HepG2 (cell line): Measurements from ENCODE around the gene DHRS13. TPM values are rescaled to one million over a fixed set of nuclear protein-coding genes. Genes with fewer than 3 reads are reported as not detected.

Experiments
- DRAP1 ChIP-seq: IDR thresholded peaks from 2 replicates; pipeline ENCODE4 v1.6.1; 2016; ENCODE audit warnings: missing genetic modification reagents, missing compliant biosample characterization
- HINFP ChIP-seq: sonication (generic); formaldehyde crosslinking; IDR thresholded peaks from 2 replicates; pipeline ENCODE4 v1.4.0; 2020; ENCODE audit warnings: low read depth, mild to moderate bottlenecking, missing genetic modification reagents
- KLF12 ChIP-seq: sonication (generic); formaldehyde crosslinking; IDR thresholded peaks from 2 replicates; pipeline ENCODE4 v1.4.0; 2020; ENCODE audit warnings: missing genetic modification reagents, borderline replicate concordance
- MAFG ChIP-seq: sonication (generic); formaldehyde crosslinking; IDR thresholded peaks from 2 replicates; pipeline ENCODE4 v1.5.1; 2020; ENCODE audit warnings: mild to moderate bottlenecking, missing genetic modification reagents
- MAZ ChIP-seq, 2 experiments: sonication (generic) in 1 of 2; formaldehyde crosslinking in 1 of 2; IDR thresholded peaks; 2 replicates each; pipeline versions ENCODE4 v1.5.0 to v1.6.1; 2012 to 2020; ENCODE audit warnings: low read depth in 2 of 2, mild to moderate bottlenecking in 2 of 2, borderline replicate concordance in 1 of 2, improper control_type of control experiment in 1 of 2, low read length in 1 of 2, missing genetic modification reagents in 1 of 2, moderate library complexity in 1 of 2
- MBNL3 ChIP-seq: fragments of 250-450 bp; sonication (Bioruptor Pico); conservative IDR thresholded peaks from 2 replicates; pipeline ENCODE4 v1.8.0; 2022; ENCODE audit warnings: mild to moderate bottlenecking, inconsistent platforms
- MTA1 ChIP-seq: sonication (generic); formaldehyde crosslinking; IDR thresholded peaks from 2 replicates; pipeline ENCODE4 v1.4.0; 2020; ENCODE audit warnings: missing genetic modification reagents, mild to moderate bottlenecking, borderline replicate concordance
- NPAS2 ChIP-seq: sonication (generic); formaldehyde crosslinking; IDR thresholded peaks from 2 replicates; pipeline ENCODE4 v1.8.0; 2022; ENCODE audit warnings: mild to moderate bottlenecking, missing genetic modification reagents, borderline replicate concordance
- PAWR ChIP-seq: sonication (generic); formaldehyde crosslinking; IDR thresholded peaks from 2 replicates; pipeline ENCODE4 v1.4.0; 2020; ENCODE audit warnings: missing genetic modification reagents, mild to moderate bottlenecking, borderline replicate concordance
- PITX1 ChIP-seq: sonication (generic); formaldehyde crosslinking; IDR thresholded peaks from 2 replicates; pipeline ENCODE4 v1.5.1; 2020; ENCODE audit warnings: mild to moderate bottlenecking, missing genetic modification reagents
- POLR2A ChIP-seq, 2 experiments: IDR thresholded peaks; 2 replicates each; pipeline ENCODE4 v1.6.1; 2011; ENCODE audit warnings: low read depth in 2 of 2, low read length in 2 of 2, mild to moderate bottlenecking in 1 of 2, moderate library complexity in 1 of 2; ENCODE audit not compliant: insufficient read depth in 1 of 2
- POLR2AphosphoS5 ChIP-seq: IDR thresholded peaks from 2 replicates; pipeline ENCODE4 v1.6.1; 2012; ENCODE audit warnings: low read depth, low read length
- RARG ChIP-seq: sonication (generic); formaldehyde crosslinking; IDR thresholded peaks from 2 replicates; pipeline ENCODE4 v1.4.0; 2020; ENCODE audit warnings: low read depth, mild to moderate bottlenecking, missing genetic modification reagents
- RNF2 ChIP-seq: fragments of 450-650 bp; conservative IDR thresholded peaks from 2 replicates; pipeline ENCODE4 v1.6.1; 2016; ENCODE audit warnings: low read depth
- SMARCC2 ChIP-seq: fragments of 450-650 bp; IDR thresholded peaks from 2 replicates; pipeline ENCODE4 v1.6.1; 2017; ENCODE audit warnings: antibody characterized with exemption, mild to moderate bottlenecking
- STAG1 ChIP-seq: sonication (generic); formaldehyde crosslinking; IDR thresholded peaks from 2 replicates; pipeline ENCODE4 v1.4.0; 2020; ENCODE audit warnings: missing genetic modification reagents
- SUZ12 ChIP-seq: fragments of 150-350 bp; IDR thresholded peaks from 2 replicates; pipeline ENCODE4 v1.6.1; 2014; ENCODE audit warnings: low read depth, low read length
- SYNCRIP ChIP-seq: fragments of 200-400 bp; formaldehyde crosslinking; IDR thresholded peaks from 2 replicates; pipeline ENCODE4 v1.6.1; 2018; ENCODE audit warnings: mild to moderate bottlenecking, low read depth, low read length; ENCODE audit not compliant: insufficient read depth
- XRCC5 ChIP-seq: fragments of 200-400 bp; formaldehyde crosslinking; optimal IDR thresholded peaks from 2 replicates; pipeline ENCODE3; 2017; ENCODE audit warnings: mild to moderate bottlenecking, low read length
- ZFP1 ChIP-seq: IDR thresholded peaks from 2 replicates; pipeline ENCODE4 v1.6.1; 2016
- ZNF317 ChIP-seq: sonication (generic); formaldehyde crosslinking; IDR thresholded peaks from 2 replicates; pipeline ENCODE4 v1.5.0; 2020; ENCODE audit warnings: mild to moderate bottlenecking, missing genetic modification reagents
- ZNF496 ChIP-seq: sonication (generic); formaldehyde crosslinking; IDR thresholded peaks from 2 replicates; pipeline ENCODE4 v1.8.1; 2023; ENCODE audit warnings: mild to moderate bottlenecking, moderate library complexity, missing genetic modification reagents; ENCODE audit not compliant: insufficient replicate concordance
- ZNF557 ChIP-seq: sonication (generic); formaldehyde crosslinking; IDR thresholded peaks from 2 replicates; pipeline ENCODE4 v1.4.0; 2020; ENCODE audit warnings: missing genetic modification reagents
- ZNF614 ChIP-seq: IDR thresholded peaks from 2 replicates; pipeline ENCODE4 v1.6.1; 2018; ENCODE audit warnings: missing biosample characterization, missing genetic modification reagents, inconsistent platforms, borderline replicate concordance
- ZNF784 ChIP-seq: sonication (generic); formaldehyde crosslinking; IDR thresholded peaks from 2 replicates; pipeline ENCODE4 v1.5.1; 2020; ENCODE audit warnings: missing genetic modification reagents, mild to moderate bottlenecking, borderline replicate concordance
- ZNF878 ChIP-seq: sonication (generic); formaldehyde crosslinking; IDR thresholded peaks from 2 replicates; pipeline ENCODE4 v1.8.1; 2023; ENCODE audit warnings: mild to moderate bottlenecking, missing genetic modification reagents, moderate library complexity
- polyA plus RNA-seq, 8 experiments: library from polyadenylated mRNA; depleted of rRNA in 3 of 8; stranded (reverse) in 7 of 8; unstranded in 1 of 8; fragments of >200 nt; fragmentation: Illumina TruSeq in 4 of 8; extraction: Trizol in 4 of 8; gene quantifications; 2 replicates each; pipeline versions ENCODE4 v1.2.1 to v1.2.3, GENCODE V29; 2011 to 2016; ENCODE audit warnings: low read depth in 4 of 8, missing spikeins in 1 of 8, mixed read lengths in 1 of 8; ENCODE audit not compliant: insufficient read depth in 1 of 8
- total RNA-seq, 5 experiments: library from RNA; depleted of rRNA; stranded (reverse); fragments of >200 nt; fragmentation: Illumina TruSeq; extraction: Trizol; gene quantifications; 2 replicates each; pipeline ENCODE4 v1.2.3, GENCODE V29; 2016; ENCODE audit warnings: low read depth in 1 of 5

The DHRS13 gene
- total and polyA plus RNA-seq, 2 of the 13 experiments (the other 11 are each of a cell fraction or from before 2014, with no cell fraction given): 11.8 to 12.6 TPM

- TF ChIP-seq DRAP1 (CRISPR knock-in tag): peak; percentile 50; the same call in 1 of the 2 replicates
- TF ChIP-seq ZNF784 (CRISPR knock-in tag): no peak
- TF ChIP-seq PITX1: no peak
- TF ChIP-seq SUZ12: peak; percentile 30; the same call in 1 of the 2 replicates
- TF ChIP-seq ZNF557 (CRISPR knock-in tag): no peak
- no peak; the same call in 1 of the 2 replicates for TF ChIP-seq PAWR
- 0 out of 2 replicates have a peak, but pooled peaks have one; percentile 24 for TF ChIP-seq MAZ (IDR thresholded peaks at IDR 0.05; ENCODE audit: borderline replicate concordance, low read depth, low read length)
- peak; percentile 73 for TF ChIP-seq MAZ (CRISPR knock-in tag; IDR thresholded peaks at IDR 0.05; ENCODE audit: low read depth)
- TF ChIP-seq SMARCC2: no peak
- TF ChIP-seq NPAS2 (CRISPR knock-in tag): no peak
- peak; percentile 88 for TF ChIP-seq POLR2AphosphoS5
- TF ChIP-seq RNF2: no peak
- TF ChIP-seq SYNCRIP: no peak
- TF ChIP-seq STAG1: peak; percentile 26; the same call in 1 of the 2 replicates
- no peak for TF ChIP-seq ZNF878 (CRISPR knock-in tag)
- no peak; the same call in 1 of the 2 replicates for TF ChIP-seq ZFP1 (CRISPR knock-in tag)
- no peak for TF ChIP-seq RARG (CRISPR knock-in tag)
- TF ChIP-seq ZNF317 (CRISPR knock-in tag): 0 out of 2 replicates have a peak, but pooled peaks have one; percentile 36
- TF ChIP-seq ZNF614 (CRISPR knock-in tag): no peak
- TF ChIP-seq ZNF496 (CRISPR knock-in tag): no peak
- TF ChIP-seq HINFP (CRISPR knock-in tag): no peak
- no peak for TF ChIP-seq MTA1
- TF ChIP-seq POLR2A (IDR thresholded peaks at IDR 0.05; ENCODE audit: insufficient read depth in 1 of 2, low read depth in 2 of 2, low read length in 2 of 2): peak; percentile 83 to 89
- TF ChIP-seq MBNL3 (CRISPR knock-in tag): no peak
- TF ChIP-seq KLF12 (CRISPR knock-in tag): 0 out of 2 replicates have a peak, but pooled peaks have one; percentile 8
- TF ChIP-seq MAFG (CRISPR knock-in tag): no peak
- TF ChIP-seq XRCC5: peak; percentile 62
Observed at GRCh38 chr17:28854457-28855335, 48.2 kb downstream of the DHRS13 start, which contains the start of gene ERAL1 (continued).
